ENCODE results near the gene ZNF121.

Gene ZNF121

DNA sequence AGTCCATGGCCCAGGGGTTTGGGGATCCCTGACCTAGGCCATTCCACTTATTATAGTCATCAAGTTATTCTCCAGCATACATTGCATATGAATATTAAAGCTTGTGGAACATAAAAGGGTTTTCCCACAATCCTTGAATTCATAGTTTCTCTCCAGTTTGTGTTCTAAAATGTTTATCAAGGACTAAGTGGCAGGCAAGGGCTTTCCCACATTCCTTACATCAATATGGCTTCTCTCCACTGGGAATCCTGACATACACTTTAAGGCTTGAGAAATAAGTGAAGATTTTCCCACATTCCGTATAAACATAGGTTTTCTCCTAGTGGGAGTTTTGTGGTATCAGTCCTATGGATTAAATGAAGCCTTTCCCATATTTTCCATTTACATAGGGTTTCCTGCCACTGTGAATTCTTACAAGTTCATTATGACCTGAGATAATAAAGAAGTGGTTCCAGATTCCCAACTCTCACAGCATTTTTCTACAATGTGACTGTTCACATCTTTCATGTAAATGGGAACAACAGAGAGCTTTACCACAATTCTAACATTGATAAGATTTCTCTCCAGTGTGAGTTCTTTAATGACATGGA lies 60.3 kb downstream of the ZNF121 start:
- in situ Hi-C loops (cut with HindIII; ENCODE audit: low pct_unique_long_range_greater_than_20kb, low sequenced_read_pairs): no loop called here
- DNase-seq (ENCODE audit: low read depth in 1 of 2, low spot score in 1 of 2): no peak
- TF ChIP-seq JUND (IDR thresholded peaks at IDR 0.05; ENCODE audit: low read depth): no peak
